ELR (cell line): ENCODE data around the gene POLR2L.

ENCODE experiments used
- DNase-seq: peaks from one replicate; pipeline ENCODE4 v3.0.0-alpha.2; 2015; ENCODE audit warnings: low read depth

Gene POLR2L

DNA sequence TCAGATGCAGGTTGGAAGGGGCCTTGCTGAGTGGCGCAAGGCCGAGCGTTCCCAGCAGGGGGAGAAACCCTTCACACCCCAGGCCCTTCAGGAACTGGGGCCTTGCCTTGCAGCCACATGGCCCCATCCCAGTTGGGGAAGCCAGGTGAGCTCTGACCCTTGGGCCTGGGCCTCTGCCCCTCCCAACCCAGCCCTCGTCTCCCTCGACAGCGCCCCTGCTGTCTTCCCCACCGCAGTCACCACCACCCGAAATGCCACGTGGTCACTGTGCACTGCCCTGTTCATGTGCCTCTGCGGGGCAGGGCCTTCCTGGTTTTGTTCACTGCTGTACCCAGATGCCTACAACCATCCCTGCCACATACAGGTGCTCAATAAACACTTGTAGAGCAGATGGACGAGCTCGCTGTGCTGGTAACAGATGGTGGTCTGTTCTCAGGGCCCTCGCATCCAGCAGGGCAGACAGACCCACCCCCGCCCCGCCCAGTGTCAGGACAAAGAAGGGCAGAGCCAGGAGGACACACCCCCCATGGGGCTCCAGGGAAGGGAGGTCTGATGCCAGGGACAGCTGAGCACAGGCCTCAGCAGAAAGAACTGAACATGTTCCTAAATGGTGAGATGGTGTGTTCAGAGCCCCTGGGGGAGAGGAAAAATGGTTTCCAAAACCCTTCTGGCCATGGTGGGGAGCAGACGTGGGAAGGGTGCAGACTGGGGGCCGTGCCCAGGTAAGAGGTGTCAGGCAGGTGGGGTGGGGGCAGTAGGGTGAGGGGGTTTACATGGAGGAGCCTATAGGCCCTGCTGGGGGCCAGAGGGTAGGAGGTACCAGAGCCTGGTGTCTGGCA lies 3.7 kb downstream of the POLR2L start:
- peak; percentile 57 for DNase-seq

DNA sequence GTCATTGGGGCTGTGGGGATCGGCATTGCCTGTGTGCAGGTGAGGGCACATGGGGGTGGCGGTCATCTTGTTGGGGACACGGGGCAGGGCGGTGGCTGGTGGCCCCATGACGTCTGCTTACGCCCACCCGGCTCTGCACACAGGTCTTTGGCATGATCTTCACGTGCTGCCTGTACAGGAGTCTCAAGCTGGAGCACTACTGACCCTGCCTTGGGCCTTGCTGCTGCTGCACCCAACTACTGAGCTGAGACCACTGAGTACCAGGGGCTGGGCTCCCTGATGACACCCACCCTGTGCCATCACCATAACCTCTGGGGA lies 4.4 kb downstream of the POLR2L start:
- DNase-seq: no peak

DNA sequence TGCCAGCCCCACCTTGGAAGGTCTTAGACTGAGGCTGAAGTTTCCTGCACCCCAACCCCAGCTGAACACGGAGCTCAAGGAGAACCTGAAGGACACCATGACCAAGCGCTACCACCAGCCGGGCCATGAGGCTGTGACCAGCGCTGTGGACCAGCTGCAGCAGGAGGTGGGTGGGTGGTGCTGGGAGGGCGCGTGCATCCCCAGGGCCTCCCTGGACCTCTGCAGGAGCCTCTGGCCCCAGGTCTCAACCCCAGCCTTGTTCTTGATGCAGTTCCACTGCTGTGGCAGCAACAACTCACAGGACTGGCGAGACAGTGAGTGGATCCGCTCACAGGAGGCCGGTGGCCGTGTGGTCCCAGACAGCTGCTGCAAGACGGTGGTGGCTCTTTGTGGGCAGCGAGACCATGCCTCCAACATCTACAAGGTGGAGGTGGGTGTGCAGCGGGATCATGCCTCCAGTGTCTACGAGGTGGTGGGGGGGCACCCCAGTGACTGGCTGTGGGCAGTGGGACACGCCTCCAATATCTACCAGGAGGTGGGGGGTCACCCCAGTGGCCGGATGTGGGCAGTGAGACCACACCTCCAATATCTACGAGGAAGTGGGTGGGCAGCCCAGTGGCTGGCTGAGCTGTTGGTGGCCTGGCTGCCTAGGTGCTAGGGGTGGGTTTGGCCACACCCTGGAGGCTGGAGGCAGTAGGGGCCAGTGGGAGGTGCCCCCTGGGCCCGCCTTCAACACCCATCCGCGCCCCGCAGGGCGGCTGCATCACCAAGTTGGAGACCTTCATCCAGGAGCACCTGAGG lies 4.9 kb downstream of the POLR2L start:
- DNase-seq: no peak

GRCh38 chr11:836700-837099 lies 5.6 kb downstream of the POLR2L start:
- DNase-seq: no peak

- no peak for DNase-seq
These were observed 6.1 kb downstream of the POLR2L start for GRCh38 chr11:836274-836673.

DNA sequence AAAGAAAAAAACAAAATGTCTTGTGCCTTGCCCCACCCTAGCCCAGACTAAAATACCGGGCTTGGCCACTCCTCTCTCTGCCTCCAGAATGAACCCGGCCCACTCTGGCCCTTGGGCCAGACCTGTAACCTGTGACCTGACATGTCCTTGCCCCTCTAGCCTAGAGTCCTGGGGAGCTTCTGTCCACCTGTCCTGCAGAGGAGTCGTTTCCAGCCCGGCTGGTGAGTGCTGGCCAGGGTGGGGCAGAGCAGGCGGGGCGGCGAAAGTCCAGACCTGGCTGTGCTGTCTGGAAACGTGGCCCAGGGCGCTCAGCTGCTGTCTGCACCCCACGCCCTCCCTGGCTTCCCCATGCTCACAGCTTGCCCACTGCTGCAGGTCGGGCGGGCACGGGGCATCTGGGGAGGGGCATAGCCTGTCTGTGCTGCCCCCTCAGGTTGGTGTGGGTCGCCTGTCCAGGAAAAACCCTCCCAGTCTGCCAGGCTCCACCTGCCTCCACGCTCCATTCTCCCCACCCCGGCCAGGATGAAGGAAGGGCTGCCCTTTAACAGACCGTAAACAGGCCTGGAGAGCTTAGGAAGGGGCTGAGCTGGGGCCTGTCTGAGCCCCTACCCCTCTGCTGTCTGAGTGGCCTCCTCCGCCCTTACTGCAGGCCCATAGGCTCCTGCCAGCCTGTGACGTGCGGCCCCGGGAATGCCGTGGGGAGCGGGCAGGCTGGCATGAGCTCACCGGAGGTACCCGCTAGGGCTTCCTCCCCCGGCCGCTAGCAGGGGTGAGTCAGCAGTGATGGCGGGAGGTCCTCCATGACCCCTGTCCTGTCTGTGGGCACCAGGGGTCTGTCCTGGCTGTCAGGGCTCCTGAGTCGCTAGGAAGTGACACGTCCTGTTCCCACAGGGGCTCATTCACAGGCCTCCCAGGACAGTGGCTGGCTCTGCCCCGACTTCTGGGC lies 7.7 kb downstream of the POLR2L start:
- peak; percentile 88 for DNase-seq

GRCh38 chr11:833849-834311 lies 8.4 kb downstream of the POLR2L start:
- no peak for DNase-seq

DNA sequence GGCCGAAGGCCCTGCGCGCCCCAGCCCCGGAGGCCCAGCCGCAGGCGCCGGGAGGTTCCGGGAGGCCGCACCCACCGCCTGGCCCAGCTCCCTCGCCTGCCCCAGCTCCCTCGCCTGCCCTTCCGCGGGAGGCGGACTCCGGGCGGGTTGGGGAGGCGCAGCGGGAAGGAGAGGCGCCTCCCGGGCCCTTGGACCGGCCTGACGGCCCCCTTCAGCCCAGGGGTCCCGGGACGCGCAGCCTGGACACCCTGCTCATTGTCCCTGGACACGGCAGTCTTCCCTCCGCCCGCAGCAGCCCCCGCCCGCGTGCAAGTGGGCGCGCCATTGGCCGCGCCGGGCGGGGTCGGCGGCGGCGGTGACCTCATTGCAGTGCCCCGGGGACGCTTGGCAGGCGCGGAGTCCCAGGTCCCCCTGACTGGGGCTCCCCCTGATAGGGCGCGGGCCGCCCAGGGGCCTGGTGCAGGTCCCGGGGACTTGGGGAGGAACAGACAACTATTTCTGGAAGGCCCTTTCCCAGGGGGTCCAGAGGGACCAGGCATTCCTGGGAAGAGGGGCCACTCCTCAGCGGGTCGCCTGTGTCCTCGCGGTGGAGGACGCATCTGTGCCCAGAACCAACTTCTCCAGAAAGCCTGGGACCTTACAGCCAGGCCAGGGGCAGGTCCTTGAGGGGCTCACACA lies 9.1 kb downstream of the POLR2L start:
- peak; percentile 69 for DNase-seq

GRCh38 chr11:832529-833113 lies 9.7 kb downstream of the POLR2L start, which contains the start of gene CD151:
Gene CD151, plus strand, starts transcription at chr11:832952. Its CDS starts 3,118 bp downstream, at chr11:836070.
- DNase-seq: peak; percentile 75

GRCh38 chr11:831961-832528 lies 10.3 kb downstream of the POLR2L start:
- DNase-seq: no peak

- peak; percentile 73 for DNase-seq
These were observed 11.0 kb downstream of the POLR2L start for GRCh38 chr11:831118-831864.

- peak; percentile 83 for DNase-seq
These were observed 11.8 kb downstream of the POLR2L start for GRCh38 chr11:830295-831117.

- no peak for DNase-seq
These were observed 12.5 kb downstream of the POLR2L start for GRCh38 chr11:829847-830294.

- no peak for DNase-seq
These were observed 13.0 kb downstream of the POLR2L start for GRCh38 chr11:829176-829846.

DNA sequence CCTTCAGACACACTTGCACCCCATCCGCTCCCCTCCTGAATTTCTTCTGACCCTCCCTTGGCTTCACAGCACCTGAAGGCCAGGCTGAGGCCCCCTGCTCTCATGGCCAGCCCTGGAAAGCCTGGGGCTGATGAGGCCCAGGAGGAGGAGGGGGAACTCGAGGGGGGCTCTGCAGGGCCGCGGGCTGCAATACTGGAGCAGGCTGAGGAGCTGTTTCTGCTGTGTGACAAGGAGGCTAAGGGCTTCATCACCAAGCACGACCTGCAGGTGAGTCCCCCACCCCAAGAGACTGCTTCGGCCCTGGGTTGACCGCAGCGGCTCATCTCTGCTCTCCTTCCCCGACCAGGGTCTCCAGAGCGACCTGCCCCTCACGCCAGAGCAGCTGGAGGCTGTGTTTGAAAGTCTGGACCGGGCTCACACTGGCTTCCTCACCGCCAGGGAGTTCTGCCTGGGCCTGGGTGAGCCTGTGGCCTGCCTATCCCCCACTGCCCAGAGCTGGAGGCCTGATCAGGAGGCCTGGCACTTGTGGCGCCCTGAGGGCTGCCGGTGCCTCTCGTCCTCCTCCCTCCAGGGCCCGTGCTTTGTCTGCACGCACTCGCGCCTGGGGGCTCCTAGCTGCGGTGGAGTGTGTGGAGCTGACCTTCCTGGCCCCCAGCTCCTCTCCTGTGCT lies 13.7 kb downstream of the POLR2L start:
- DNase-seq: no peak

DNA sequence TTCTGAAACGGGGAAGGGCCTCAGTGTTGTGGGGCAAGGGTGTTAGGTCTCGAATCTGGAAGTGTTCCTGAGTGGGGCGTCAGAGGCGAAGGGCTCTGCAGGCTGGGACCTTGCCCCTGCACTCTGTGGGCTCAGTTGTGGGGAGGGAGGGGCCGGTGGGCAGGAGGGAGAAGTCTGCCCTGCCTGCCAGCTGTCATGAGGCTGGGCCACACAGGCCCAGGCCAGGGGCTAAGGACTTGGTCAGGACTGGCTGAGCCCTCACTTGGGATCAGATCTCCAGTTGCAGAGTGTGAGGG lies 14.5 kb downstream of the POLR2L start, which contains the start of gene CRACR2B:
TSS of gene CRACR2B (plus strand) at position 23 of the 296 bp plus-strand sequence. CDS start 689 bp downstream, outside the sequence.
- DNase-seq: no peak

DNA sequence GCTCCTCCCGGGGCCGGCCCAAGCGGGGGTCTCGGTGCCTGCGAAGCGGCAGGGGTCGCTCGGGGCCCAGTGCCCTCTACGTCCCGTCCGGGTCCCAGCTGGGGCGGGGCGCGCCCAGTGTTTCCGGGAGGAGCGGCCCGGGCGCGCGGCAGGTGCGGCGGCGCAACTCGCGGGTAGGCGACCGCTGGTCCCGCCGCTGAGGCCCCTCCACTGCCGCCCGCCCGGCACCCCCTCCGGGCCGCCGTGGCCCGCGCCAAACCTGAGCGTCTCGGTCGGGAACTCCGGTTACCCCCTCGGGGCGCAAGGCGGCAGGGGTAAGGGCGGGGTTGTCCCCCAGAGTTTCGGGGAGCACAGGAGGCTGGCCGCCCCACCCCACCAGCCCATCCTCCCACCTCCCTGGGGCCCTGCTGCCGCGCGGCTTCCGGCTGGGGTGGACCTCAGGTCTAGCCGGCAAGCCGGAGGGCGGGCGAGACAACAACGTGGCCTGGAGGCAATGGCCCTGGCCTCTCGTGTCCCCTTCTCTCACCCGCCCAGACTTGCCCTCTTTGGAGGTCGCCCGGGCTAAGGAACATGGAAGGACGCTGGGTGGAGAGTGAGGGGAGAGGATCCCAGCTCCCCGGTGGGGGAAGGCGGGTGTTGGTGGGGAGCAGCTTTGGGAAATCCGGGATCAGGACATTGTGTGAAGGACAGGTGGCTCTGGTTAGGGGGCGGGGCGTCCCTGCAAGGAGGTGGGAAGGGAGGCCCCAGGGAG lies 15.0 kb downstream of the POLR2L start:
- DNase-seq: no peak
